Stimulated activated CD8-positive, alpha-beta memory T cell treated with anti-CD3 and anti-CD28 coated beads, Interleukin-12 subunit alpha, Interleukin-12 subunit beta, amount 100 ng/mL, for 24 hours (primary cell): ENCODE measurements around the gene RPS15.

ENCODE experiments used
- DNase-seq: peaks from one replicate; pipeline ENCODE4 v3.0.0-alpha.2; 2020; ENCODE audit errors: extremely low read depth

The RPS15 gene

DNA sequence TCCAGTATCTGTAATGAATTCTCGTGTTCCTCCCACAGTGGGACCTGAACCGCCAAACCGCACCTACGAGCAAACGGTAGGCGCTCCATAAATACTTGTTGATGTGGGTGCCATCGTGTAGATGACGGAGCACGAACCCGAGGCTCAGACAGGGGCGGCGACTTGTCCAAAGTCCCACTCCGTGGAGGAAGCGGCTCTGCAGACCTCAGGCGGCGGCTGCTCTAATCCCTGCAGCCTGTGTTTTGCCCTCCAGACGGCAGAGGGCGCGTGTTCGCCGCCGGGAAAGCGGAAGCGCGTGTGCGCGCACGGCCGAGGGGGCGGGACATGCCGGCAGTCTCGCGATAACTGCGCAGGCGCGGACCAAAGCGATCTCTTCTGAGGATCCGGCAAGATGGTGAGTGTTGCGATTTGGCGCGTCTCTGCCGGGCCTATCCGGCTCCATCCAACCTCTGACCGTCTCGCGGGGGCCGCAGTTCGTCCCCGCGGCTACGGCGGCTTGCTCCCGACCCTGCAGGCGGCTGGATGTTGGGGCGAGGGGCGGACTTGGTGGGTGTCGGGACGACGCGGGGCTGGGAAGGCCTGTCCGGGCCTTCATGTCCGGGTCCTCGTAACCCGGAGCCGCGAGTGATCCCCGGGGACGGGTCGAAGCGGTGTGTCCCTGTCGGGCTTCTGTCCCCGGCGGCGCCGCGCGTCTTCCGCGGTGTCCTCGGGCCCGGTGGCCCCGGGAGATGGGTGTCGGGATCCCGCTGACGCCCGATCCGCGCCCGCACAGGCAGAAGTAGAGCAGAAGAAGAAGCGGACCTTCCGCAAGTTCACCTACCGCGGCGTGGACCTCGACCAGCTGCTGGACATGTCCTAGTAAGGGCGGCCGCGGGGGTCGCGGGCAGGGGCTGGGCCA, at the start of gene RPS15:
RPS15 (plus strand) TSS at position 362 of the 898 bp plus-strand sequence; CDS start at position 392, 30 bp downstream.
- peak; percentile 91 for DNase-seq

DNA sequence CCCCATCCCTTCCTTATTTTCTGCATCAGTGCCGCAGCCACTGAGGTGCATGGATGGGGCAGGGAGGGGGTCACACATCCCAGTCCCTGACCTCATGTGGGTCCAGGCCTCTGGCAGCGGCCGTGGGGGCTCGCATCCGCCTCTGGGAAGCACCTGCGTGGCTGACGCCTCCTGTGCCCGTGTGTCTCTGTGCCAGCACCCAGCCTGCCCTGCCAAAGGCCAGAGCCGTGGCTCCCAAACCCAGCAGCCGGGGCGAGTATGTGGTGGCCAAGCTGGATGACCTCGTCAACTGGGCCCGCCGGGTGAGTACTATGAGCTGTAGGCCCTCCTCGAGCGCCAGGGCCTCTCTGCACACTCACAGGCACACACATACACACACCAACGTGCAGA, 49.6 kb upstream of the RPS15 start:
- no peak for DNase-seq

DNA sequence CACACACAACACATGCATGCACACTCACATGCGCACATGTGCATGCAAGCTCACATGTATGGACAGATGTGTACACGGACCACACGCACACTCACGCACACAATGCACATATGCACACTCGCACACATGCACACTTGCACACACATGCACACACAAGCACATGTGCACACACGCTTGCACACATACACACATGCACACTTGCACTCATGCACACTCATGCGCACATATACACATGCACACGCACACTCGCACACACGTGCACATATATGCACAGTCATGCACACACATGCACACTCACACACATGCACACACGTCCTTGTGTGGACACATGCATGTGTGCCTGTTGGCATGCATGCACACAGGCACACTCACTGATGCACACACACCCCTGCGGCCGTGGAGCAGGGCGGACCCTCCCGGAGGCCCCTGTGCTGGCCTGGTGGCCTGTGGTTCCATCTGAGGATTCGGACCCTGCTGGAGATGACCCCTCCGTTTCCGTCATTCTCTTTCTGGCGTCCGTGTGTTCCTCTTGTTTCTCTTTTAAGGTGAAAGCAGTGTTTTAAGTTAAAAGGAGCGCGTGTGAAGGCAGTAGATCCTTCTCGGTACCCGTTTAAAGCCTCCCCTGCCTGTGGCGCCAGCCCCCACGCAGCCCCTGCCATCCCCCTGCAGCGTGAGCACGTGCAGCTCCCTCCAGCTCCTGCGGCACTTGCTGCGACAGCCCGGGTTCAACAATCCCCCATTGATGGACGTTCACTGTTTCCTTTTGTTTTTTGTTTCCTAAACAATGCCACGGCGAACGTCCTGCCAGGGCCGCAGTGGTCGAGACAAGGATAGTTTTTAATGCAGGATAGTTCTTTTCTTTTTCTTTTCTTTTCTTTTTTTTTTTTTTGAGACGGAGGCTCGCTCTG, 48.9 kb upstream of the RPS15 start:
- no peak for DNase-seq

DNA sequence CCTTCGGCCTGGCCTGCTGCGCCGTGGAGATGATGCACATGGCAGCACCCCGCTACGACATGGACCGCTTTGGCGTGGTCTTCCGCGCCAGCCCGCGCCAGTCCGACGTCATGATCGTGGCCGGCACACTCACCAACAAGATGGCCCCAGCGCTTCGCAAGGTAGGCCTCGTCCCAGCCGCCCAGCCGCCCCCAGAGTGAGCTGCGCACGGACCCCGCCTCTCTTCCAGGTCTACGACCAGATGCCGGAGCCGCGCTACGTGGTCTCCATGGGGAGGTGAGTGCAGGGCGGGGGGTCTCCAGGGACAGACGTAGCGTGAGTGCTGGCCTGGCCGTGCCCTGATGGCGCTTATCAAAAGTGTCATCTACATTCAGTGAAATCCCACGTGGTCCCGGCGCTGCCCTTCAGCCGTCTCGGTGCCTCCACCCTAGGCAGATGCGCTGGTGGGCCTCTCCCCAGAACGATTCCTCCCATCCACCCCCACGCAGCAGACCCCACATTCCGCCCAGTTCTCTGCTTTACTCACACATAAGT, 47.2 kb upstream of the RPS15 start:
- DNase-seq: no peak

- no peak for DNase-seq
Measured at GRCh38 chr19:1392407-1392806, 45.8 kb upstream of the RPS15 start.

DNA sequence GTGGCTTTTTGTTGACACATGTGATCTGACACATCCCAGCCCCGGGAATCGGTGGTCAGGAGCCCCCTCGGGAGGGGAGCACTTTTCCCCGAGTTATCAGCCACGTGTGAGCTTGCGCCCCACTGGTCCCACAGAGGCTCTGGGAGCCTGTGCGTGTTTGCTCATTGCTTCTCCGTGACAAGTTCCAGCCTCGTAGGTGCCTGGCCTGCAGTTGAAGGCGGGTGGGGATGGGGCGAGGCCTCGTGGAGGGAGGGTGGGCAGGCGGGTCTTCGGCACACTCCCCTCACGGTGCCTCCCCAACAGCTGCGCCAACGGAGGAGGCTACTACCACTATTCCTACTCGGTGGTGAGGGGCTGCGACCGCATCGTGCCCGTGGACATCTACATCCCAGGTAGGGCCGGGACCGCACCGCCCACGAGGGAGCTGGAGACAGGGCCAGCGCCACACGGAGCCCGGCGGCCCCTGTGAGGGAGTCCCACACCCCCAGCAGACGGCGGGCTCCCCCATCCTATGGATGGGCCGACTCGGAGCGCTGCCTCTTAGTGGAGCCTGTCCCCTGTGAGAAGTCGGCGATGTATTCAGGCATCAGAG, 45.2 kb upstream of the RPS15 start:
- DNase-seq: no peak

- DNase-seq: no peak
Measured at GRCh38 chr19:1393841-1394240, 44.4 kb upstream of the RPS15 start.

- no peak for DNase-seq
Measured at GRCh38 chr19:1394252-1395193, 43.7 kb upstream of the RPS15 start.

DNA sequence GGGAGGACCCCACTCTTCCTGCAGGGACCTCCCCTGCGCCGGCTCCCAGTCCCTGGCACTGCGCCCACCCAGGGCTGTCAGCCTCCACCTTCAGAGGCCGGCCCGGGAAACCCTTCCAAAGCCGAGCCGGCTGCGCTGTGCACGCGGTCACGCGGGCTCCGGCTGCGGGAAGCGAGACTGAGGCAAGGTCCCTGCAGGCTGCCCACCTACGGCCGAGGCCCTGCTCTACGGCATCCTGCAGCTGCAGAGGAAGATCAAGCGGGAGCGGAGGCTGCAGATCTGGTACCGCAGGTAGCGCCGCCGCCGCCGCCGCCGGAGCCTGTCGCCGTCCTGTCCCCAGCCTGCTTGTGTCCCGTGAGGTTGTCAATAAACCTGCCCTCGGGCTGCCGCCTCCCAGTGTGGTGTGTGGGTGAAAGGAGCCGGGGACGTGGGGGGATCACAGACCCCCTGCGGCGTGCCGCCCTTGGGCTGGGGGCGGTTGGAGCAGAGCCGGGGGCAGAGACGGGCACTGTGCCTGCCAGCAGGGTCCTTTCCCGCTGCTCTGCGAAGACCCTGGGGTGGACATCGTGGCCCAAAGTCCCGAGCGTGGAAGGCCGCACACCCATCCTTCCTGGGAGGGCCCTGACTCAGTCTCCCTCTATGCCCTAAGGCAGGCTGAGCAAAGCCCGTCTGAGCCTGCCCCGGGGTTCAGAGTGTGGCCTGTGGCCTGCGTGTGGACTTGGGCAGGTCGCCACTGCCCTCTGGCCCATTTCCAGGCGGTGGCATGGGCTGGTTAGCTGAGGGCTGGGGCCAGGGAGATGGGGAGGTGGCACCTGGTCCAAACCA, 42.8 kb upstream of the RPS15 start:
- no peak for DNase-seq

- DNase-seq: no peak
Measured at GRCh38 chr19:1396019-1396767, 42.0 kb upstream of the RPS15 start.

- DNase-seq: no peak
Measured at GRCh38 chr19:1396768-1397679, 41.2 kb upstream of the RPS15 start.

GRCh38 chr19:1397838-1398237, 40.4 kb upstream of the RPS15 start:
- no peak for DNase-seq

DNA sequence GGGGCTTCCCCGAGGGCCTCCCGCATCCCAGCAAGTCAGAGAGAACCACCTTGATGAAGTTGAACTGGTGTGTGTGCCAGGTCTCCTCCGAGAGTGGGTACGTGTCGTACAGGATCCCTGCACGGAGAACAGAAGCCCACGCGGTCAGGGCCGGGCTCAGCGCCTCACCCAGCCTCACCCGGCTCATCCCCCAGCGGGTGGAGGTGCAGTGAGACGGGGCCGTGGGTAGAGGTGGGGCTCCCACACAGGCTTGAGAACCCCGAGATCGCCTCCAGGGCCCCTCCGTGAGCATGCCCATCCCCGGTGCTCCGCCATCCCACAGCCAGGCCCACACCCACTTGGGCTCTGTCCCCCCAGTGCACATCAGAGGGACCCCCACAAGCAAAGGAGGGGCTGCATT, 39.1 kb upstream of the RPS15 start:
- no peak for DNase-seq

DNA sequence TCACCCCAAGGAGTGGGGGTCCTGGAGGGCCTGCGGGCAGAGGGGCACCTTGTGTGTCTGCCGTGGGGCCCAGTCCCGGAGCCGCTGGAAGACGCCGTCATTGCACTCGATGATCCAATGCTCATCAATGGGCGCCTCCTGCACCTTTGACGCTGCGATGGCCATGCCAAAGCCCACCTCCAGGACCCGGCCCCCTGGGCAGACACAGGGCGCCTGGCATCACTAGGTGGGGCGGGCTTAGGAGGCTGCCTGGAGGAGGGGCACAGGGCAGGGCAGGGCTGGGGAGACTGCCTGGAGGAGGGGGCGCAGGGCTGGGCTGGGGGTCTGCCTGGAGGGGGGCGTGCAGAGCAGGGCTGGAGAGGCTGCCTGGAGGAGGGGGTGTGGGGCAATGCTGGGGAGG, 38.5 kb upstream of the RPS15 start:
- DNase-seq: no peak

GRCh38 chr19:1400281-1401137, 37.7 kb upstream of the RPS15 start:
- no peak for DNase-seq

- DNase-seq: no peak
Measured at GRCh38 chr19:1401138-1401888, 36.9 kb upstream of the RPS15 start, which contains the start of gene GAMT. Gene GAMT, minus strand, starts transcription at chr19:1401542. Its CDS starts 66 bp downstream, at chr19:1401476.

GRCh38 chr19:1401889-1402217, 36.3 kb upstream of the RPS15 start:
- DNase-seq: no peak
